HG02885 (cell line): ENCODE data around the gene GOLIM4.

Experiments used
- ATAC-seq: cut with Tn5 transposase; IDR thresholded peaks from one replicate; pipeline ENCODE4 v1.9.1; 2021; ENCODE audit warnings: mild to moderate bottlenecking; ENCODE audit not compliant: unreplicated experiment, poor library complexity

Gene GOLIM4

DNA sequence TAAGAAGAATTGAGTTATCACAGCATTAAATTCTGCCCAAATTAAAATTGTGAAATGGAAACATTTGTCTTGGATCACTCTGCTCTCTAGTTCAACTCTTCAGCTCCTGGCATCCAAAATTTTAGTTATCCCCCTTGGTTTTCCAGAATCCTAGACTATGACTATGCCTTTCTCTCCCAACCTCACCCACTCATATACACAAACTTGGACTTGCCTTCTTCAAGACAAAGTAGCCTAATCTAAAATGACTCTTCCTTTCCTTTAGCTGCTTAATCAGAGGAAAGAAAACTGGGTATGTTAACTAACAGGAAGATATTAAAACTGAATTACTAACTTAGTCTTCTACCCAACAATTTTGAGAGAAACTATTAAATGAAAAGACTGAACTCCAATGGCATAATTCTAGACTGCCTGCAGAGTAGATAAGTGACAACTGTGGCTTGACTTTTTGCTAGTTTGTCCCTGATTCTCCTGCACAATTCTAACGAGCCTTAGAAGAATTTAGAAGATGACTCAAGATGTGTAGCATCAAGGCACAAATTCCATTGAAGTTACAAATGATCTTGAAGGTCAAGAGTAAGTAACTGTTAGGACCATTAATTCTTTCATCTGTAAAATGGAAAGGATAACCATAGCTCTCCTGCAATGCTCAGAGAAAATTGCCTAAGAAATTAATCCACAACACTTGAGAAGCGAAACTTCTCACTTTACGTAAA is 5.2 kb upstream of the GOLIM4 start:
- no peak for ATAC-seq

DNA sequence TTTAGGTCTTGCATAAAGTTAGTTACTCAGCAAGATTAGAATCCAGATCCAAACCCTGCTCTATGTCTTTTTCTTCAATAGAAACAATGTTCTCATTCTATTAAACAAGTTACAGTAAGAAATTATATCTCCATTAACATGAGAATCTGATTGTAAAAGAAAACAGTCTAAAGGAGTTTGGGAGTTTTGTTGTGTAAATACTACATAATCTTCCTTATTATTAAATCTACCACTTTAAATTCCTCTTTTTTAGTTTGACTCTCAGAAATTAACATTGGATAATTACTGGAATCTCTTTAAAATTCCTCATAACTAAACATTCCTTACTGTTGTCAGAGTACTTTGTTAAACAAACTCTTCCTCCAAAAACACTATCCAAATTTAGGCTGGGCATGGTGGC is 1.7 kb upstream of the GOLIM4 start:
- no peak for ATAC-seq

DNA sequence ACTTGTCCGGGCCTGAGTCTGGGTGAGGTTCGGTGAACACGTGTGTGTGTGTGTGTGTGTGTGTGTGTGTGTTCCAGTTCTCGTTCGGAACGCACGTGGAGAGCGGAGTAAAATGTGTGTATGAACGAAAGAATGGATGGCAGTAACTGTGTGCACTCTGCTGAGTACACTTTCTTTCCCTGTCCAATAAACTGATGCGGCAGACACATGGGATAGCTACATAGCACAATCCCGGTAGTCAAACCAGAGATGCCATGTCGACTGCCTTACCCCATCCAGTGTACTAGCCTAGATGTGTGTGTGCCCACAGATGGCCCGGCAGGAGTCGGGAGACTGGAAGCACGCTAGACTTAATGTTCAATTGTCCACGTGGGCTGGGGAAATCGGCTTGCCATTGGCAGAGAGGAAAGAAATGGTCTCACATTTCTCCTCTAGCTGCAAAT is 507 bp upstream of the GOLIM4 start:
- peak; percentile 3 for ATAC-seq

DNA sequence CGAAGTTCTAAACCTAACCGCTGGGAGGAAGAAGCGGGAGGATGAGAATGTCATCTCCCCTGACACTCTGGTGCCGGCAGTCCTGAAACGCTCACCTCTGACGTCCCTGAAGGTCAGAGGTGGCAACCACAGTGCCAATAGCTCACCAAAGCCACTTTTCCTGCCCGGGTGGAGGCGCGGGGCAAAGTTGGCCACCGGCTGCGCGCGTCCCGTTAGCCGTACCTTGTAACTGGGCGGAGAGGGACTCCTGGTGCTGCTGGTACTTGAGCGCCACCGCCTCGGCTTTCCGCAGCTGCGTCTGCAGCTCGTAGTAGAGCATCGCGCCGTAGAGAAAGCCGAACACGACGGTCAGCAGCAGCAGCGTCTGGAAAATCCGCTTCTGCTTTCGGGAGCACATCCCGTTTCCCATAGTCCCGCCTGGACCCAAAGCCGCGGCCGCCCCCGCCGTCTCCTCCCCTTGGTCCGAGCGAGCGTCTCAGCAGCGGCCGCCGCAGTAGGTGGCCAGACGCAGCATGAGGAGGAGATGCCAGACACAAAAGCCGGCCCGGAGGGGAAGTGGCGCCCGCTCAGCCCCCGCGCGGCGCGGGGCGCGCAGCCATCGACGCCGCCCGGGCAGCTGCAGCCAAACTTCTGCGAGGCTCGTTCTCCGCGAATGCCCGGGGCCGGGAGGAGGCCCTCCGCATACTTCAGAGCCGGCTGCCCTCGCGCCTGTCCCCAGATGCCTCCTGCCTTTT is 680 bp downstream of the GOLIM4 start:
- peak; percentile 46 for ATAC-seq

DNA sequence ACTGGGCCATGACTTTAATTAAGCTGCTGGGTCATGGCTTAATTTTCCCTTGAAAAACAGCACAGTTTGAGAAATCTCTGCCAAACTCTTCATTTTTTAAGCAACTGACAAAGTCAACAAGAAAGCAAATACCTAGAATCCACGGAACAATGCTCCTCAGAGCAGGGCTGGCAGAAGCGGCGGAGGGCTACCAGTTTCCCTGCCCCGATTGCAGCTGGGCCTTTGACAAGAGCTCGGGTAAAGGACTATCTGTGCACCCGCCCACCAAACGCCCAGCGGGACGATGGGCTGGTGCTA is 1.2 kb downstream of the GOLIM4 start:
- ATAC-seq: no peak

DNA sequence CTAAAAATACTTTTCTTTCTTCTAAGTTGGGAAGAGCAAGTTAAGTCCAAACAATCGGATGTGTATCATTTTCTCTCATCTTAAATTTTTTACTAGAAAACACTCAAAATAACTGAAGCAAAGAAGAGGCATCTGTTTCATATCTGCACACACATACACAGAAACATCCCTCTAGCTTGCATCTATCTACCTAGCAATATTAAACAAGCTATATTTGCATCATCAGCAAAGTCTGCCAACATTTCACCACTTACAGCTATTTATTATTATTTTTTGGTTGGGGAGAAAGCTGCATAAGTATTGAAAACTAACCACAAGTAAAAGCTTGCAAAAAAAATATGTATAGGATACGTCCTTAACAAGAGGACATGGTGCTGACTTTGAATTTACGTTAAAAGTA is 1.9 kb downstream of the GOLIM4 start:
- ATAC-seq: no peak

DNA sequence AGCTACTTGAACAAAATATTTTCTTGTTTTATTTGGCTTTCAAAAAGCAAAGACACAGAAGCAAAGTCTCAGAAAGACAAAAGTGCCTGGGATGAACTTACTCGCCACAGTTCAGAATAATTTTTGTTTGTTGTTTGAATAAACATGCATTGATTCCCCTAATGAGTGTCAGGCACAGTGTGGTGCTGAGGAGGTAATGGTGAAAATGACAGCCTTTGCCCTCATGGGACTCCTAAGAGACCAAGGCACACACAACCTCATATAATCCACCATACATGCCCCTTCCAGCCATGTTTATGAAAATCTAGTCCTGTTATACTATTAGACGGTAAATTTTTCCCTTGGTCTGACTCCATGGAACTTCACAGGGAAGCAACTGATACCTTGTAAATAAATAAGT is 2.5 kb downstream of the GOLIM4 start:
- ATAC-seq: no peak

DNA sequence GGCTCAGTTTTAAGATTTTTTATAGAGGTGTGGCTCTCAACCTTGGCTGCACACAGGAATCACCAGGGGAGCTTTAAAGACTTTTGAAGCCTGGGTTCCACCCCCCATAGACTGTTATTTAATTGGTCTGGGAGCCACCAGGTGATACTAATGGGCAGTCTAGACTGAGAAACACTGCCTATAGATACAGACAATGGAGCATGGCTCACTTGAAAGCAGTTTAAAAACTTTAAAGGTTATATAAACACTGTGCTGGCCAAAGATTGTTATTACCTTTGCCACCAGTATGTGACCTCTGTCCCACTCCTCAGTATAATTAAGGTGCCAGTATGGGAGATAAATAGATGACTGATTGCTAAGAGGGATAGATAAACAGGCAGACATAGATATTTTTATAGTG is 3.8 kb downstream of the GOLIM4 start:
- no peak for ATAC-seq

DNA sequence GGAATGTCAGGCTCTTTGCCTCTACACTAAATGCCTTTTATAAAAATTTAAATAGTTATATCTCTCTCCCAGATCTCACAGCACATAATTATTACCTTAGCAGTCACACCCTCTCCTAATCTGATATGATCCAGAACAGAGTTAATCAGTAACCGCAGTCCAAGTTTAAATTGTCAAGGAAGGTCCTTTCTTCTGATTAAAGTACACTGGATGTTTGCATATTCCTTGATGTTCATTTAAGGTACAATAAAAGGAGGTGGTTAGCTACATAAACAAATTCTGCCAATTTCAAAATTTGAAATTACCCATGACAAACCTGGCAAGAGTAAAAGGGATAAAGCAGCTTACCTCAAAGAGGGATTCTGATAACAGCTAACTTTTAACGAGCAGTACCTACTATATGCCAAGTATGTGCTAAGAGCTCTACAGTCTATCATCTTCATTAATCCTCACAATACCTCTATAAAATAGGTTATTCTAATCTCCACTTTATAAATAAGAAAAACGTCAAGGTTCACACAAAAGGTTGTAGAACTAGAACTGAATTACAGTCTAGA is 4.3 kb downstream of the GOLIM4 start:
- no peak for ATAC-seq

DNA sequence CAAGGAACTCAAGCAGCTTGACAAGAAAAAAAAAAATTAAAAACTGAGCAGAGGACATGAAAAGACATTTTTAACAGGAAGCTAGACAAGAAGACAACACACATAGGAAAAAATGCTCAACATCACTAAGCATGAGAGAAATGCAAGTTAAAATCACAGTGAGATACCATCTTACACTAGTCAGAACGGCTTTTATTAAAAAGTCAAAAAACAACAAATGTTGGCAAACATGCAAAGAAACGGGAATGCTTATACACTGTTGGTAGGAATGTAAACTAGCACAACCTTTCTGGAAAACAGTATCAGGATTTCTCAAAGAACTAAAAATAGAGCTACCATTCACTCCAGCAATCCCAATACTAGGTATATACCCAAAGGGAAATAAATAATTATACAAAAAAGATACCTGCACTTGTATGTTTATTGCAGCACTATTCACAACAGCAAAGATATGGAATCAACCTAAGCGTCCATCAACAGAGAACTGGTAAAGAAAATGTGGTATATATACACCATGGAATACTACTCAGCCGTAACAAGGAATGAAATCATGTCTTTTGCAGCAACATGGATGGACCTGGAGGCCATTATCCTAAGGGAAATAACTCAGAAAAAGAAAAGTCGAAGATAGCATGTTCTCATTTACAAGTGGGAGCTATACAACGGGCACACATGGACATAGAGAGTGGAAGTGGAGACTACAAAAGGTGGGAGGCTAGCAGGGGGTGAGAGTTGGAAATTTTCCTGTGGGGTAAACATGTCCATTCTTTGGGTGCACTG is 5.2 kb downstream of the GOLIM4 start:
- ATAC-seq: no peak

DNA sequence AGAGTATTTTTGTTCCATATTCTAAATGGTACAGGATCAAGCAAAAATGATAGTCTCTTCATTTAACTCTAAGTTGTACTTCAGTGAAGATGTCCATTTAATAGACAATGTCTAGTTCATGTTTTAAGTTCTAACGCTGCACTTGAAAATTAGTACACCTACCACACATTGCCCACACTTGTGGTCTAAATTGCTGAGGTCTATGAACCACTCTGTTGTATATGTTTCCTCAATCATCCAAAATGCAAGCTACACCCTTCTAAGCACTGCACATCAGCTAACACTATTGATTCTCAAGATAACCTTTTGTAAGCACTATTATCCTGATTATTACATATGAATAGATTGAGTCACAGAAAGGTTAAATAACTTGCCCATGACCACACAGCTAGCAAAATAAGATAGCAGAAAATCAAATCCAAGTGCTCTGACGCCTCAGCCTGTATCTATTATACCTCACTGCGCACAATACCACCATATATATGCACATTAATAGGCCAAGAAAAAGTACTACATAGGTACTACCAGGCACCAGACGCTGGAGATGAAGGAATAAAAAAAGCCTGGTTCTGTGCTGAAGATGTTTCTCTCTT is 6.4 kb downstream of the GOLIM4 start:
- ATAC-seq: no peak

DNA sequence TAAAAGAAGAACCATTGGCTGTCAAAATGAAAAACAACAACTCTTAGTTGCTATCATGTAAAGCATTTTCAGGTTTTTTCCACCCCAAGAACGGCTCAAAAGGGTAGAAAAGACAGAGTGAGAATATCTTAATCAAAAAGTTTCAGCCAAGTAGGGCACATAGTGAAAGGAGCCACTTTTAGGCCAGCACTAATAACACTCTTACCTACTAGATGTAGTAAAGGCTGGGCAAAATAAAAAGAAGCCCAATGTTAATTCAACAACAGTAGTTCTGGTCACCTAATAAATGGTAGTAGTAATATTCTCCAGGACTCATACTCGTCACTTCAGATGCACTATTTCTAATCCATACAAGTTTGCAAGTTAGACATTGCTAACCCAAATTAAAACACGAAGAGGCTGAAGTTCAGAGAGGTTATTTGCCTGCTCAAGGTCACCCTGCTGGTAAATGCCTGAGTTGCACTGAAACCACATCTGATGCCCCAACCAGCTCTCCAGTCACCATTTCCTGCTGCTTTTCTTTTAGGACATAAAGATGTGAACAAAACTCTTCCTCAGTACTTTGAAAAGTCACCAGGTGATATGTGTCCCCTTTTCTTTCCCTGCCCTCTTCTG is 7.5 kb downstream of the GOLIM4 start:
- ATAC-seq: peak; percentile 78

DNA sequence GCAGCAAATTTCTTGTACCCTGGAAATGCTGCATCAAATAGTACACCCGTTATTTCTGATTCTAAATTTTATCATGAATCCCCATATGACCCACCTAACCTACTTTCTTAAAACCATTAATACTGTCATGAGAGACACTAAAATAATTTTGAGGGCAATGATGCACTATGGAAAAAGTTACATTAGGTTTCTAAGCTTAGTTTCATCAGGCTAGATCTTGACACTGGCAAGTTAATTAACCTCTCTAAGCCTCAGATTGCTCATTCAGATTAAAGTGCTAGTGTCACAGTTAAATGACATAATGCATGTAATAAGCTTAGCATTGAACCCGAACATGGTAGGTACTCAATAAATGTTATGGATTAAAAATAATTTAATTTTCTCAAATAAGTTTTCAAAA is 8.2 kb downstream of the GOLIM4 start:
- ATAC-seq: no peak

DNA sequence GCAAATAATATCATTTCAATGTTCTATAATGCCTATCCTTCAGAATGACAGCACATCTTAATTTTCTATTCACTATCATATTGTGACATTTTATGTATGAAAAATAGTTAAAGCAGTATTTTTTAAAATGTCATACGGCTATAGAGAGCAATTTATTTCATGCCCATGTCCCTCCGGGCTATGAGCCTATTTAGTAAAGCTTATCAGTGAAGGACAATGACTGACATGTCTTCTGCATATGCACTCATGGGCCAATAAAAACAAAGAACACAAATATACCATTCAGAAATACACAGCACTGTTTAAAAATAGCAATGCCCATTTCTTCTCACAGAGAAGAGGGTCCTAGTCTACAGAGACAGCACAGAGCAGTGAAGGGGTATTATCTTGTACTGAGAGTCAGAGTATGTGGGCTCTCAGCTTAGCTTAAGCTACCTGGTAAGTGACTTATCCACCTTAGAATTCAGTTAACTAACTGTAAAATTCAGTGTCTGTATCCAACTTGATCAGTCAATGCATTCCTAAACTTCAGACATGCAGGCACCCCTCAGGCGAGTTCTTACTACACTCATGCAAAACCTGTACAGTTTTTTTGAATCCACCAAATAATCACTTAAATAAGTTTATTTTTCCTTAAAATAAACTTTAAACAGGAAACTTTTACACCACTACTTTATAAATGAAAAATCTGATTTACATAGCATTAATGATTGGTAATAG is 9.0 kb downstream of the GOLIM4 start:
- no peak for ATAC-seq

DNA sequence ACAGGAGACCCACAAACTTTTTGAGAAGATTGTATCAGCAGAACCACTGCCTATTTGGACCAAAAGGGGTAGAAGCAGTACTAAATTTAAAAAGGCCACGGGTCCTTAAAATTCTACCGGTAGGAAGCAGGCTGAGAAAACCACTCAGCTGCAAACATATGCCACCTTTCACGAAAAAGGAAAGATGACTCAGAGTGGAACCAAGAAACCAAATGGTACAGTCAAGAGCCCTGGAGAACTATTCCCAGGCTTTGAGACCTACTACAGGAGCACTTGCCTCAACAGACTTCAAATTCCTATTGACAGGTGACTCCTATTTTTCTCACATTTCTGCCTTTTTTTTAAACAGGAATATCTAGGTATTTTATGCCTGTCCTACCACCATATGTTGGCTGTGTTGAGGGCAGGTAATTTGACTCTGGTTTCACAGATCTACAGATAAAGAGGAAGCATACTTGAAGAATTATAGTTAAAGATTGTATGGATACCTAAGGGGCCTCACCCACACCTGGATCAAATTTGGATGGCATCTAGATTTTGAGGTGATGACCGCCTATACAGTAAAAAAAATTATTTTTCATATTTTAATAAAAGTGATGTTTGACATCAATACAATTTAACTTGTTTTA is 10.1 kb downstream of the GOLIM4 start:
- peak; percentile 46 for ATAC-seq

DNA sequence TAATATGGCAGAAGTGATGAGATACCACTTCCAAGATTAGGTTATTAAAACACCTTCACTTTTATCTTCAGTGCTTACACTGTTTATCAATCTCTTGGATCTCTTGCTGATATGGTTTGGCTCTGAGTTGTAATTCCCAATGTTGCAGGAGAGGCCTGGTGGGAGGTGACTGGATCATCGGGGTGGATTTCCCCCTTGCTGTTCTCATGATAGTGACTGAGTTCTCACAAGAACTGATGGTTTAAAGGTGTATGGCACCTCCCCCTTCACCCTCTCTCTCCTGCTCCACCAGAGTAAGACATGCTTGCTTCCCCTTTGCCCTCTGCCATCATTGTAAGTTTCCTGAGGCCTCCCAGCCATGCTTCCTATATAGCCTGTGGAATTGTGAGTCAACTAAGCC is 11.8 kb downstream of the GOLIM4 start:
- no peak for ATAC-seq

DNA sequence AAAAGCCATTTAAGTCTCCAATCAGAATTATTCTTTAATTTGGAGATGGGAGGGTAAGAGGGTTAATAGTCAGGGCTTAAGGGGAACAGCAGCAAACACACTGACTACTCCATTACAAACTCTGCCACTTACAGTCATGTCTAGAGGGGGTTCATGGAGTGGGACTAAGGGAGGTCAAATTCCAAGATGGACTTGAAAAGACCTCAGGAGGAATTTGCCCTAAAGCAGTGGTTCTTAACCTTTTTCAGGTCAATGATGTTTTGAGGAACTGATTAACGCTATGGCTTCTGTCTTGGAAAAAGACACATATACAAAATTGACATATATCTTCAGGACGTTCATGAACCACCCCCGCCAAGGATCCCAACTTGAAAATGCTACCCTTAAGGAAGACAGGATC is 13.9 kb downstream of the GOLIM4 start:
- no peak for ATAC-seq

DNA sequence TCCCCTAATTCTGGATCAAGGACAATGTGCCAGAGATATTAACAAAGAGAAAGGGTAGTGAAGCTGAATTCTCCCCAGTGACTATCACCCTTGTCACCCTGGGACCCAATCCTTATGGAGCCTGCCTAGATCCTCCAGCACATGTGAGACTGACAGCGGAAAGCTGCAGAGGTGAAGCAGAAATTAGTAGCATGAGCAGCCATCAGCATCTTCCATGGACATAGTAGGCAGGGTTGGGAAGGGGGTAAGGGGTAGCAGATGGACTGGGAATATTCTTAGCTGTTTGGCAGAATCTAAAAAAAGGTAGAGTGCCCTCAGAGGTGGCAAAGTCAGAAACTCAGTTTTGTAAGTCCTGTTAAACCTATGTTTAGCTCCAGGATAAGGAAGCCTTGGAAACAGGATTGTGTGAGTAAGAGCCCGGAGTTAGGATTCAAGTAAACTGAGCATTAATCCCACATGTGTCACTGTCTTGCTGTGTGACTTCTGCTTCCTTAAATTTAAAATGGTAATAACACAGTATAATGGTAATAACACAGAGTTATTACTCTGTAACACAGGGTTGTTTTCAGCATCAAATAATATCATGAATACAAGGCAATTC is 14.5 kb downstream of the GOLIM4 start:
- ATAC-seq: no peak
